HepG2 (cell line): ENCODE data around the gene MED13. TPM values are rescaled to one million over a fixed set of nuclear protein-coding genes. Genes with fewer than 3 reads are reported as not detected.

Experiments
- ATAC-seq: fragments of 200-7000 bp; cut with Tn5 transposase; 3 replicates; pipeline ENCODE4 v1.9.1; 2020; ENCODE audit warnings: mild to moderate bottlenecking, moderate library complexity
- BruUV-seq: library from RNA; stranded (reverse); fragments of 400-500 nt; replicated peaks from 2 replicates; lab custom pipeline; 2021; lab: Mats Ljungman, UMichigan
- CTCF ChIA-PET: fragments of 300-600 bp; formaldehyde crosslinking; extraction: SDS; loops from one replicate; lab custom pipeline; 2021; ENCODE audit warnings: low total read pairs, inconsistent platforms, low intra/inter-chr PET ratio; lab: Yijun Ruan, JAX
- POLR2A ChIA-PET: fragments of 350-600 bp; sonication (Branson Sonifier 250); formaldehyde crosslinking; loops from one replicate; lab custom pipeline; 2020; ENCODE audit warnings: antibody characterized with exemption, inconsistent platforms; lab: Yijun Ruan, JAX
- DNase-seq: peaks from one replicate; pipeline ENCODE4 v3.0.0-alpha.2; 2015; ENCODE audit warnings: low spot score
- FAIRE-seq: peaks from 3 replicates; lab custom pipeline; 2011; peaks lifted over from hg19 to GRCh38; lab: Jason Lieb, UNC
- H2AFZ ChIP-seq: one replicate; pipeline ENCODE4 v1.6.1; 2011; ENCODE audit warnings: low read length, inconsistent platforms
- H3K27ac ChIP-seq: fragments of 300-600 bp; 3 replicates; pipeline ENCODE4 v1.8.0; 2011; ENCODE audit warnings: mixed run types, mild to moderate bottlenecking, mixed read lengths, low read length, inconsistent platforms; ENCODE audit not compliant: insufficient read depth; ENCODE audit errors: extremely low read length
- H3K27me3 ChIP-seq, 2 experiments: fragments of 200-600 bp in 1 of 2; 2 replicates in 1 of 2; 3 replicates in 1 of 2; pipeline versions ENCODE4 v1.6.0 to v1.8.0; 2011; ENCODE audit warnings: low read length in 2 of 2, mild to moderate bottlenecking in 2 of 2, moderate library complexity in 2 of 2, inconsistent platforms in 1 of 2; ENCODE audit not compliant: insufficient read depth in 2 of 2, control insufficient read depth in 1 of 2
- H3K36me3 ChIP-seq, 2 experiments: fragments of 200-600 bp in 1 of 2; replicated peaks in 1 of 2; 2 replicates in 1 of 2; 3 replicates in 1 of 2; pipeline versions ENCODE4 v1.5.1 to v1.8.0; 2011; ENCODE audit warnings: low read length in 2 of 2, inconsistent platforms in 1 of 2; ENCODE audit not compliant: insufficient read depth in 2 of 2, control insufficient read depth in 1 of 2
- H3K4me1 ChIP-seq: 2 replicates; pipeline ENCODE4 v1.5.1; 2012; ENCODE audit warnings: low read length, inconsistent platforms; ENCODE audit not compliant: insufficient read depth
- H3K4me2 ChIP-seq: 2 replicates; pipeline ENCODE4 v1.6.0; 2011; ENCODE audit warnings: low read depth, low read length, inconsistent platforms
- H3K4me3 ChIP-seq, 3 experiments: fragments of 200-600 bp in 1 of 3; sonication (generic), shearing (Covaris generic) in 1 of 3; replicated peaks in 1 of 3; 2 replicates each; pipeline ENCODE4 v1.5.1; 2011 to 2016; ENCODE audit warnings: low read length in 3 of 3, inconsistent platforms in 2 of 3, low read depth in 2 of 3, mild to moderate bottlenecking in 2 of 3, control low read depth in 1 of 3, mixed read lengths in 1 of 3; ENCODE audit not compliant: insufficient read depth in 1 of 3
- H3K79me2 ChIP-seq: one replicate; pipeline ENCODE4 v1.6.1; 2011; ENCODE audit warnings: low read length, inconsistent platforms; ENCODE audit not compliant: insufficient read depth
- H3K9ac ChIP-seq: 2 replicates; pipeline ENCODE4 v1.6.0; 2011; ENCODE audit warnings: mild to moderate bottlenecking, low read depth, low read length, inconsistent platforms; ENCODE audit not compliant: insufficient read depth
- H3K9me3 ChIP-seq: 2 replicates; pipeline ENCODE4 v1.5.1; 2012; ENCODE audit warnings: mild to moderate bottlenecking, low read length
- H4K20me1 ChIP-seq: 2 replicates; pipeline ENCODE4 v1.6.0; 2011; ENCODE audit warnings: inconsistent platforms, mild to moderate bottlenecking, low read length, moderate library complexity; ENCODE audit not compliant: insufficient read depth
- CHD4 ChIP-seq: fragments of 200-600 bp; sonication (generic); IDR thresholded peaks from 2 replicates; pipeline ENCODE4 v1.7.0; 2017; ENCODE audit warnings: mild to moderate bottlenecking, low read length, borderline replicate concordance
- SMAD3 ChIP-seq: sonication (generic); formaldehyde crosslinking; IDR thresholded peaks from 2 replicates; pipeline ENCODE4 v1.4.0; 2020; ENCODE audit warnings: missing genetic modification reagents
- ZNF292 ChIP-seq: sonication (generic); formaldehyde crosslinking; IDR thresholded peaks from 2 replicates; pipeline ENCODE4 v1.8.1; 2022; ENCODE audit warnings: mild to moderate bottlenecking, low read depth, missing genetic modification reagents, borderline replicate concordance
- ZNF549 ChIP-seq: sonication (generic); formaldehyde crosslinking; IDR thresholded peaks from 2 replicates; pipeline ENCODE4 v1.5.0; 2020; ENCODE audit warnings: missing genetic modification reagents
- WGBS: methylation state at CpG from one replicate; pipeline ENCODE4 v1.1.6; 2017; ENCODE audit warnings: low lambda C conversion rate; 5-methylcytosine and 5-hydroxymethylcytosine counted together
- in situ Hi-C: cut with HindIII; loops from 2 replicates; pipeline ENCODE4 v1.10.0; 2017; ENCODE audit warnings: low pct_unique_long_range_greater_than_20kb; ENCODE audit not compliant: extremely low pct_ligation_motif_present
- intact Hi-C: fragments of 100-400 bp; cut with micrococcal nuclease; formaldehyde crosslinking; loops from one replicate; pipeline ENCODE4 v1.10.0; 2022; ENCODE audit not compliant: unreplicated experiment
- polyA plus RNA-seq, 8 experiments: library from polyadenylated mRNA; depleted of rRNA in 3 of 8; stranded (reverse) in 7 of 8; unstranded in 1 of 8; fragments of >200 nt; fragmentation: Illumina TruSeq in 4 of 8; extraction: Trizol in 4 of 8; gene quantifications; 2 replicates each; pipeline versions ENCODE4 v1.2.1 to v1.2.3, GENCODE V29; 2011 to 2016; ENCODE audit warnings: low read depth in 4 of 8, missing spikeins in 1 of 8, mixed read lengths in 1 of 8; ENCODE audit not compliant: insufficient read depth in 1 of 8
- total RNA-seq, 5 experiments: library from RNA; depleted of rRNA; stranded (reverse); fragments of >200 nt; fragmentation: Illumina TruSeq; extraction: Trizol; gene quantifications; 2 replicates each; pipeline ENCODE4 v1.2.3, GENCODE V29; 2016; ENCODE audit warnings: low read depth in 1 of 5
- TF ChIP-seq, protein P1 (sequence below): sonication (generic); formaldehyde crosslinking; IDR thresholded peaks from 2 replicates; pipeline ENCODE4 v1.9.0; 2021; ENCODE audit warnings: missing genetic modification reagents, mild to moderate bottlenecking, borderline replicate concordance
- TF ChIP-seq, protein P2 (sequence below): IDR thresholded peaks from 2 replicates; pipeline ENCODE4 v1.6.1; 2018; ENCODE audit warnings: missing genetic modification reagents

Gene MED13
- total and polyA plus RNA-seq, 2 of the 13 experiments (the other 11 are each of a cell fraction or from before 2014, with no cell fraction given) = 27.4 to 69.1 TPM

DNA sequence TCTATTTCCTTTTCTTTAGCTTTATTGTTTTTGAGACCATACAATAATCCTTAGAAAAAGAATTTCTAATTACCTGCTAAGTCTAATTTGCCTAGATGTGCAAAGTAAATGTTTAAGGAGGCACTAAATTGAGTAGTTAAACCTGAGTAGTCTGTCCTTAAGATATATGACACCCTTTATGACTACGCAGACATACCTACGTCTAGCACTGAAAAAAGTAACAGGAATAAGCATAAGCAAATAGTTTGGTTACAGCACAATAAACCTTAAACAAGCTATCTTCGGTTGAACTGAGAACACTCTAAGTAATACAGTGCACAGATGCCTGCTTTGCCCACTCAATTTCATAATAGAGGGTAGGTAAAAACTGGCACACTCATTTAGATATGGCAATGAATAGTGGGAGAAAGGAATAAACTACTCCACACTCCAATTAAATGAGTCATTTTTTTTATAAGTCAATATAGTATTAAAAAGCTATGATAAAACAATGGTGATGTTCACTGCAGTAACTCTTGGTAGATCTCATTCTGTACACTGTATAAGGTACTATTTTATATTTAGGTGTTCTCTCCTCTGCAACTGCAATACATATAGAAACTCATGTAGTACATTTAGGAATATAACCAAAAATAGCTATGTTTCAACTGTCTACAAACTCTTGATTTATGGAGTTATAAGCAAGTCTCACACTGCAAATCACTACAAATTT is 117.6 kb downstream of the MED13 start:
- no peak for FAIRE-seq
- POLR2A ChIA-PET = no interaction called here

DNA sequence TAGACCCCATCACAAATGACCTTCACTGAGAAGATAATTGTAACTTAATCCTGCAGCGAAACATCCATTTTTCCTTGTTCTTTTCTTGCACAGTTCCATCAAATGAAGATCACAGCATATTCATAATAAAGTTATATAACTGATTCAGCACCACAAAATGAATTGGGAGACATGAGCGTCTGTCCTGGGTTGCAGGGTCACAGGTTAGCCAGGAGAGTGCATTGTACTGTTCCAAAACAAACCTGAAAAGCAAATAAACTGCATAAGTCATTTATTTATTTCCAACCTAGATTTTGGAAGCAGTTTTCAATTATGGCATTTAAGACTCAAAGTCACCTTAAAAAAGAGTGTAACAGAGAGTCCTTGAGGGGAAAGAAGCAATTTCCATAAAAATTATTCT is 118.7 kb downstream of the MED13 start:
- in situ Hi-C loops = no loop called here
- DNase-seq = no peak
- WGBS = 93% methylated on average over 2 of the region's 2 CpGs
- no peak for ATAC-seq
- H3K4me1 ChIP-seq = no peaks in the 10 kb centered on the region
- intact Hi-C loops = no loop called here
- H4K20me1 ChIP-seq = no peaks in the 10 kb centered on the region
- H2AFZ ChIP-seq = no peak overlapping the region
- H3K27me3 ChIP-seq = no peaks in the 10 kb centered on the region
- BruUV-seq = no TSS peak
- no peaks in the 10 kb centered on the region for H3K9me3 ChIP-seq
- CTCF ChIA-PET = no interaction called here
- TF ChIP-seq CHD4 (no peak), ZNF292 (no peak)
- TF ChIP-seq, protein P1, sequence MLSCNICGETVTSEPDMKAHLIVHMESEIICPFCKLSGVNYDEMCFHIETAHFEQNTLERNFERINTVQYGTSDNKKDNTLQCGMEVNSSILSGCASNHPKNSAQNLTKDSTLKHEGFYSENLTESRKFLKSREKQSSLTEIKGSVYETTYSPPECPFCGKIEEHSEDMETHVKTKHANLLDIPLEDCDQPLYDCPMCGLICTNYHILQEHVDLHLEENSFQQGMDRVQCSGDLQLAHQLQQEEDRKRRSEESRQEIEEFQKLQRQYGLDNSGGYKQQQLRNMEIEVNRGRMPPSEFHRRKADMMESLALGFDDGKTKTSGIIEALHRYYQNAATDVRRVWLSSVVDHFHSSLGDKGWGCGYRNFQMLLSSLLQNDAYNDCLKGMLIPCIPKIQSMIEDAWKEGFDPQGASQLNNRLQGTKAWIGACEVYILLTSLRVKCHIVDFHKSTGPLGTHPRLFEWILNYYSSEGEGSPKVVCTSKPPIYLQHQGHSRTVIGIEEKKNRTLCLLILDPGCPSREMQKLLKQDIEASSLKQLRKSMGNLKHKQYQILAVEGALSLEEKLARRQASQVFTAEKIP = no peak
- TF ChIP-seq, protein P2, sequence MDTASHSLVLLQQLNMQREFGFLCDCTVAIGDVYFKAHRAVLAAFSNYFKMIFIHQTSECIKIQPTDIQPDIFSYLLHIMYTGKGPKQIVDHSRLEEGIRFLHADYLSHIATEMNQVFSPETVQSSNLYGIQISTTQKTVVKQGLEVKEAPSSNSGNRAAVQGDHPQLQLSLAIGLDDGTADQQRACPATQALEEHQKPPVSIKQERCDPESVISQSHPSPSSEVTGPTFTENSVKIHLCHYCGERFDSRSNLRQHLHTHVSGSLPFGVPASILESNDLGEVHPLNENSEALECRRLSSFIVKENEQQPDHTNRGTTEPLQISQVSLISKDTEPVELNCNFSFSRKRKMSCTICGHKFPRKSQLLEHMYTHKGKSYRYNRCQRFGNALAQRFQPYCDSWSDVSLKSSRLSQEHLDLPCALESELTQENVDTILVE = no peak
- TF ChIP-seq, all 625 proteins: peak for 0
- Histone ChIP-seq H3K9ac (no peak overlapping the region), H3K27ac (no peak overlapping the region), H3K36me3 (peaks cover 14 to 62% of the 10 kb centered on the region in 2 experiments), H3K4me2 (no peak overlapping the region), H3K79me2 (no peaks in the 10 kb centered on the region), H3K4me3 (no peak overlapping the region)
- POLR2A ChIA-PET = no interaction called here
- no peak for FAIRE-seq

More for the DNA sequence above, 117.6 kb downstream of the MED13 start:
- in situ Hi-C loops = no loop called here
- Histone ChIP-seq H3K27me3 (no peaks in the 10 kb centered on the region), H4K20me1 (no peaks in the 10 kb centered on the region), H2AFZ (no peak overlapping the region), H3K4me1 (no peaks in the 10 kb centered on the region), H3K4me3 (no peak overlapping the region), H3K9me3 (no peaks in the 10 kb centered on the region), H3K4me2 (no peak overlapping the region), H3K9ac (no peak overlapping the region), H3K79me2 (no peaks in the 10 kb centered on the region), H3K36me3 (peaks cover 16 to 73% of the 10 kb centered on the region in 2 experiments), H3K27ac (no peak overlapping the region)
- WGBS = 93% methylated on average over 3 of the region's 3 CpGs
- ATAC-seq (no peak), DNase-seq (no peak)
- intact Hi-C loops = no loop called here
- BruUV-seq = no TSS peak
- CTCF ChIA-PET = interaction anchor here (0.6 kb wide), 1 partner anchor 1843 kb away, joined by 3 read pairs; no protein-coding TSS in a partner anchor
- no peak for TF ChIP-seq SMAD3 (CRISPR knock-in tag)
- TF ChIP-seq ZNF549 (CRISPR knock-in tag) = no peak
